B cell (primary cell): Measurements from ENCODE around the gene CYP26A1. TPM values are rescaled to one million over a fixed set of nuclear protein-coding genes. Genes with fewer than 3 reads are reported as not detected.
A peak's percentile ranks its signal among the peaks of the same experiment; 100 is the strongest.

ENCODE experiments used
- ATAC-seq: fragments of 200-7000 bp; cut with Tn5 transposase; one replicate; pipeline ENCODE4 v1.10.0; 2021; ENCODE audit warnings: low read depth, mild to moderate bottlenecking, moderate number of reproducible peaks, moderate library complexity
- CTCF ChIA-PET: fragments of 350-600 bp; sonication (Branson Sonifier 250); formaldehyde crosslinking; loops from one replicate; lab custom pipeline; 2021; ENCODE audit warnings: antibody characterized with exemption, inconsistent platforms; lab: Charles Lee
- POLR2A ChIA-PET: fragments of 350-600 bp; sonication (Branson Sonifier 250); formaldehyde crosslinking; loops from one replicate; lab custom pipeline; 2021; ENCODE audit warnings: antibody characterized with exemption; lab: Charles Lee
- DNase-seq: peaks from one replicate; pipeline ENCODE4 v3.0.0; 2013
- H2AFZ ChIP-seq: 2 replicates; pipeline ENCODE4 v1.6.1; 2012; ENCODE audit warnings: mild to moderate bottlenecking, low read depth, low read length; ENCODE audit not compliant: insufficient read depth, poor library complexity, severe bottlenecking
- H3K27ac ChIP-seq, 2 donors: 1 replicate in 1 of 2; 2 replicates in 1 of 2; pipeline ENCODE4 v1.5.1; 2012 to 2013; ENCODE audit warnings: low read length in 2 of 2, mild to moderate bottlenecking in 2 of 2, moderate library complexity in 1 of 2
- H3K27me3 ChIP-seq, 4 experiments: fragments of 200-600 bp in 1 of 4; sonication (generic) in 1 of 4; replicated peaks in 1 of 4; 1 replicate in 2 of 4; 2 replicates in 2 of 4; pipeline versions ENCODE4 v1.6.1 to v1.7.0; 2013 to 2016; ENCODE audit warnings: low read length in 3 of 4, mild to moderate bottlenecking in 2 of 4, mixed read lengths in 1 of 4, moderate library complexity in 1 of 4; ENCODE audit not compliant: insufficient read depth in 4 of 4, control insufficient read depth in 3 of 4; ENCODE audit errors: control extremely low read depth in 1 of 4
- H3K36me3 ChIP-seq, 2 experiments: replicated peaks in 1 of 2; 1 replicate in 1 of 2; 2 replicates in 1 of 2; pipeline versions ENCODE4 v1.6.1 to v1.7.1; 2013; ENCODE audit warnings: low read length in 1 of 2; ENCODE audit not compliant: insufficient read depth in 2 of 2, control insufficient read depth in 1 of 2; ENCODE audit errors: control extremely low read depth in 1 of 2, extremely low read depth in 1 of 2
- H3K4me1 ChIP-seq, 2 donors: fragments of 200-600 bp in 1 of 2; sonication (generic) in 1 of 2; 1 replicate in 1 of 2; 2 replicates in 1 of 2; pipeline versions ENCODE4 v1.5.1 to v1.6.1; 2013 to 2017; ENCODE audit warnings: low read length in 2 of 2; ENCODE audit not compliant: control insufficient read depth in 2 of 2, insufficient read depth in 2 of 2
- H3K4me2 ChIP-seq: replicated peaks from 2 replicates; pipeline ENCODE3; 2012; ENCODE audit warnings: mild to moderate bottlenecking, low read depth, low read length; ENCODE audit not compliant: poor library complexity, severe bottlenecking
- H3K4me3 ChIP-seq, 5 experiments: fragments of 200-600 bp in 1 of 5; sonication (generic) in 1 of 5; 1 replicate in 3 of 5; 2 replicates in 2 of 5; pipeline versions ENCODE4 v1.5.1 to v1.7.0; 2011 to 2016; ENCODE audit warnings: low read length in 4 of 5, mild to moderate bottlenecking in 4 of 5, low read depth in 2 of 5, control low read depth in 1 of 5, moderate library complexity in 1 of 5; ENCODE audit not compliant: insufficient read depth in 1 of 5; ENCODE audit errors: control extremely low read depth in 1 of 5, extremely low read depth in 1 of 5
- H3K79me2 ChIP-seq: fragments of 200-600 bp; sonication (generic); one replicate; pipeline ENCODE4 v1.6.0; 2016; ENCODE audit warnings: low read length; ENCODE audit not compliant: control insufficient read depth, insufficient read depth
- H3K9ac ChIP-seq: fragments of 200-600 bp; sonication (generic); 2 replicates; pipeline ENCODE4 v1.6.1; 2017; ENCODE audit warnings: mild to moderate bottlenecking, low read length, moderate library complexity
- H3K9me3 ChIP-seq, 3 donors: one replicate each; pipeline versions ENCODE4 v1.6.1 to v1.7.1; 2013; ENCODE audit warnings: low read length in 2 of 3; ENCODE audit not compliant: control insufficient read depth in 2 of 3, insufficient read depth in 1 of 3; ENCODE audit errors: control extremely low read depth in 1 of 3
- H4K20me1 ChIP-seq: 2 replicates; pipeline ENCODE4 v1.6.0; 2012; ENCODE audit warnings: mild to moderate bottlenecking, low read length; ENCODE audit not compliant: insufficient read depth, control insufficient read depth, poor library complexity, severe bottlenecking
- H3K27ac Mint-ChIP-seq: one replicate; pipeline ENCODE4 v1.8.0; 2021; ENCODE audit warnings: mixed read lengths
- H3K27me3 Mint-ChIP-seq: one replicate; pipeline ENCODE4 v1.8.0; 2021; ENCODE audit warnings: mixed read lengths
- H3K4me1 Mint-ChIP-seq: one replicate; pipeline ENCODE4 v1.8.0; 2021; ENCODE audit warnings: mixed read lengths
- H3K4me3 Mint-ChIP-seq: one replicate; pipeline ENCODE4 v1.8.0; 2021; ENCODE audit warnings: mixed read lengths
- H3K9me3 Mint-ChIP-seq: one replicate; pipeline ENCODE4 v1.8.0; 2022; ENCODE audit warnings: mixed read lengths; ENCODE audit not compliant: insufficient read depth
- CTCF ChIP-seq: fragments of 200-600 bp; IDR thresholded peaks from one replicate; pipeline ENCODE4 v1.8.0; 2022; ENCODE audit warnings: antibody characterized with exemption, mild to moderate bottlenecking
- EZH2 ChIP-seq: IDR thresholded peaks from 2 replicates; pipeline ENCODE4 v1.6.1; 2012; ENCODE audit warnings: borderline replicate concordance, low read depth, mild to moderate bottlenecking, moderate library complexity, low read length; ENCODE audit not compliant: insufficient read depth, poor library complexity, severe bottlenecking
- WGBS: methylation state at CpG from one replicate; pipeline ENCODE4 v1.1.5; 2013; ENCODE audit warnings: missing lambda C conversion rate; ENCODE audit not compliant: insufficient coverage; 5-methylcytosine and 5-hydroxymethylcytosine counted together
- intact Hi-C: fragments of 100-400 bp; cut with micrococcal nuclease; formaldehyde crosslinking; loops from one replicate; pipeline ENCODE4 v1.10.0; 2022
- polyA plus RNA-seq: library from polyadenylated mRNA; depleted of rRNA; stranded (reverse); fragments of >200 nt; gene quantifications from 2 replicates; pipeline ENCODE4 v1.2.3, GENCODE V29; 2012
- total RNA-seq, 2 donors: library from RNA; stranded (reverse); fragments of 120-200 nt in 1 of 2; gene quantifications; 1 replicate in 1 of 2; 2 replicates in 1 of 2; pipeline versions ENCODE4 v1.2.3 to v1.2.4, GENCODE V29; 2013 to 2022

Gene CYP26A1
- total and polyA plus RNA-seq, 2 donors (not counting 1 experiment from before 2014, with no cell fraction given): not detected

DNA sequence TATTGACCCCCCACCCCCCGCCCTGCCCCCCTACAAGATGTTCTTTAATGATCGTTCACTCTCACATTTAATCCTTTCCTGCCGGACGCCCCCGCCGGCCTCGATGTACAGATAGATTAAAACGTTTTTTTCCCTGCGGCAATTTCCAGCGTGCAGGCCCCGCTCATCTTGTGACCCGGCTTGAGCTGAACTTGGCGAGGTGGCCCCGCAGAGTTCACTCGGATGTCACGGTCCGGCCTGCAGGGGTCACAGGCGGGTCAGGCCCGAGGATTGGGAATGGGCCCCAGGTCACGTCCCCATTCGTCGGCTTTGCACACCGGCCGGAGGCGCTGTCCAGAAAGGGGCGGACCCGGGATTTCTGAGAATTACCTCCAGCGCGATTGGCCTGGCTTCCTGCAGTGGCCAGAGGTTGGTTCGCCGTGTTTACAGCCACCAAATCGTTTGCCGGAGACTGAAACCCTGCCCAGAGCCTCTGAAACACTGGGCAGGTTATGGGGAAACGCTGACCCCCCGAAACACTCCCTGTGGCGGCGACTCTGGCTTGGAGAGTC, 1.9 kb upstream of the CYP26A1 start:
- peaks cover 67% of the 10 kb centered on the region for H3K27me3 Mint-ChIP-seq
- peaks cover 0 to 13% (median 0%) of the 10 kb centered on the region in 3 donors for H3K9me3 ChIP-seq
- ChIA-PET CTCF (interaction anchor here (1.4 kb wide), 1 partner anchor 10 kb away, joined by 3 read pairs; no protein-coding TSS in a partner anchor), POLR2A (no interaction called here)
- TF ChIP-seq EZH2 (no peak), CTCF (no peak)
- peak; percentile 21 for DNase-seq
- no peak overlapping the region for H3K27ac Mint-ChIP-seq
- H3K4me3 ChIP-seq: peak overlapping the region in 3 of 5 experiments; percentile 20 to 55 (median 27)
- ATAC-seq: no peak
- peaks cover 44% of the 10 kb centered on the region for H3K4me1 Mint-ChIP-seq
- H3K27me3 ChIP-seq: peaks cover 0 to 91% (median 50%) of the 10 kb centered on the region in 4 experiments
- H3K36me3 ChIP-seq: no peaks in the 10 kb centered on the region
- no peaks in the 10 kb centered on the region for H3K9me3 Mint-ChIP-seq
- peak overlapping the region; percentile 79 for H3K4me2 ChIP-seq
- H3K9ac ChIP-seq: peak overlapping the region; percentile 39
- no peaks in the 10 kb centered on the region for H3K79me2 ChIP-seq
- H2AFZ ChIP-seq: peak overlapping the region; percentile 38
- peak overlapping the region; percentile 85 for H3K4me3 Mint-ChIP-seq
- no peak overlapping the region for H3K27ac ChIP-seq
- H3K4me1 ChIP-seq: peaks cover 46 to 47% of the 10 kb centered on the region in 2 donors
- H4K20me1 ChIP-seq: no peaks in the 10 kb centered on the region
- 4% methylated on average over 36 of the region's 37 CpGs for WGBS
- intact Hi-C loops: loop anchor here (5.0 to 10.0 kb wide), 2 partner anchors 184 to 413 kb away; partner anchors contain the start of gene MYOF

DNA sequence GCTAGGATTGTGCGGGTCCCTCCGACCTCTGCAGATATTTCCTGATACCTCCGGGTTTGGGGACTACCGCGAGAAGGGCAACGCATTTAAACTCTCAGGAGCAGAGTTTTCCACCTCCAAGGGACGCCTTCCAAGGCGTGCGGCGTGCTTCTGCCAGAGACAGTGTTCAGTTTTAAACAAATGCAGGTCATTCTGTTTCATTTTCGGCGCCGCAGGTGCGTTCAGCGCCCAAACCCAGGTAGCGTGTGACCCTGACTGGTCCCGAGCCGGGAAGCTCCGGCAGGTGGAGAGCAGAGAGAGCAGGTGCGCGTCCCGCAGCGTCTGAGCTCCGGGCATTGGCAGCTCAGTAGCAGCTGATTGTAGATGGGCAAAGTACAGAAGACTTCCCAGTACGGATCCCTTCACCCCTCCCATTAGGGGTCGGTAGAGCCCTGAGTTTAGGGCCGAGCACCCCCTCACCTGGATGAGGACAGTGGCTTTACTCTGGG, 1.4 kb upstream of the CYP26A1 start:
- Mint-ChIP-seq H3K4me1 (peaks cover 44% of the 10 kb centered on the region), H3K27ac (no peak overlapping the region), H3K4me3 (peak overlapping the region; percentile 85), H3K9me3 (no peaks in the 10 kb centered on the region), H3K27me3 (peaks cover 64% of the 10 kb centered on the region)
- ChIA-PET POLR2A (no interaction called here), CTCF (interaction anchor here (1.4 kb wide), 1 partner anchor 10 kb away, joined by 3 read pairs; no protein-coding TSS in a partner anchor)
- Histone ChIP-seq H3K79me2 (no peaks in the 10 kb centered on the region), H3K4me1 (peaks cover 46 to 47% of the 10 kb centered on the region in 2 donors), H4K20me1 (no peaks in the 10 kb centered on the region), H3K4me3 (peak overlapping the region in 3 of 5 experiments; percentile 20 to 55 (median 27)), H3K36me3 (no peaks in the 10 kb centered on the region), H2AFZ (peak overlapping the region; percentile 38), H3K27ac (no peak overlapping the region), H3K9ac (peak overlapping the region; percentile 39), H3K27me3 (peaks cover 0 to 90% (median 49%) of the 10 kb centered on the region in 4 experiments), H3K9me3 (peaks cover 0 to 13% (median 0%) of the 10 kb centered on the region in 3 donors), H3K4me2 (peak overlapping the region; percentile 79)
- TF ChIP-seq CTCF (no peak), EZH2 (no peak)
- peak; percentile 38 for DNase-seq
- 2% methylated on average over 26 of the region's 27 CpGs for WGBS
- intact Hi-C loops: loop anchor here (5.0 to 10.0 kb wide), 2 partner anchors 185 to 413 kb away; partner anchors contain the start of gene MYOF
- ATAC-seq: no peak
